Measurements from ENCODE around the gene SORBS1.

SORBS1 gene

DNA sequence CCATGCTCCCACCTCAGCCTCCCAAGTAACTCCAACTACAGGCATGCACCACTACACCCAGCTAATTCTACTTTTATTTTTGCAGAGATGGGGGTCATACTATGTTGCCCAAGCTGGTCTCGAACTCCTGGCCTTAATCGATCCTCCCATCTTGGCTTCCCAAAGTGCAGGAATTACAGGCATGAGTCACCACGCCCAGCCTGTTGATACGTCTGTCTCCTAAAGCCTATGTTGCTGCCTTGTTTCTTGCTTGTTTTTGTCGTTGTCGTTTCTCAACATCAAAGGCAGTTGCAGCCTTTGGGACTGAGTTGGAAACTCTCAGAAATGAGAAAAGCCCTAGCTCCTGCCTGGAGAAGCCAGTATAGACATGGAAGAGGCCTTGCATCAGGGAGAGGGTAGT, 49.9 kb downstream of the SORBS1 start:
- no peak for DNase-seq

DNA sequence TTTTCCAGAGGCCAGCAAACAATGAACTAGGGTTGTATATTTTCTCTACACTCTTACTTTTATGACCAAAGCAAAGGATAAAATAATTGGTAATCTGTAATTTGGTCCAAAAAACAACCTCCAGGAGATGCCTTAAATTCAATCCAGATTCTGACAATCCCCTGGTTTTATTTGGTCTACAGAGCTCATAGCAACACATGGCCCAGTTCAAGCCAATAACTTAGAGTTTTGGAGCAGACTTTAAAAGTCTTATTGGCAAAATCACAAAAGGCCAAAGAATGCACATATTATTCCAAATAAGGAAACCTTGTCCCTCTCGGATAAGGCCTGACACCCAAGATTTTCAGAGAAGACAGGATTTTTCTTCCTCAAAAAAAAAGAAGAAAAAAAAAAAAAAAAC, 51.9 kb downstream of the SORBS1 start:
- no peak for DNase-seq

DNA sequence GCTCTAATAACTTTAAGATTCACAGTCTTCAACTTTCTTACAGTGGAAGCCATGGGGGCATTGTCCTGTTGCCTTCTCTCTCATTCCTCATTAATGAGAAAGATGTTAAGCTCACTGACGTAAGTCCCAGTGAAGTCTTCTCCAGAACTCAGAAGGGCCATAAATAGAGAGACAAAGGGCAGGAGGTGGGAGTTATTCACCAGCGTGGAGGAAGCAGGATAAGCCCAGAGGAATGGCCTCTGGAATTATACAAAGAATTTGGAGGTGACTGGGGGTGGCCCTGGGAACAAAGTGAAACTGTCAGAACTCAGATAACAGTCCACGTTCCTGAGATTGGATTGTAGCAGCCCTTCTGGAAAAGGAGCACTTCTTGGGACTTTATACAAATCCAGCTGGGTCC, 52.4 kb downstream of the SORBS1 start:
- DNase-seq: no peak

DNA sequence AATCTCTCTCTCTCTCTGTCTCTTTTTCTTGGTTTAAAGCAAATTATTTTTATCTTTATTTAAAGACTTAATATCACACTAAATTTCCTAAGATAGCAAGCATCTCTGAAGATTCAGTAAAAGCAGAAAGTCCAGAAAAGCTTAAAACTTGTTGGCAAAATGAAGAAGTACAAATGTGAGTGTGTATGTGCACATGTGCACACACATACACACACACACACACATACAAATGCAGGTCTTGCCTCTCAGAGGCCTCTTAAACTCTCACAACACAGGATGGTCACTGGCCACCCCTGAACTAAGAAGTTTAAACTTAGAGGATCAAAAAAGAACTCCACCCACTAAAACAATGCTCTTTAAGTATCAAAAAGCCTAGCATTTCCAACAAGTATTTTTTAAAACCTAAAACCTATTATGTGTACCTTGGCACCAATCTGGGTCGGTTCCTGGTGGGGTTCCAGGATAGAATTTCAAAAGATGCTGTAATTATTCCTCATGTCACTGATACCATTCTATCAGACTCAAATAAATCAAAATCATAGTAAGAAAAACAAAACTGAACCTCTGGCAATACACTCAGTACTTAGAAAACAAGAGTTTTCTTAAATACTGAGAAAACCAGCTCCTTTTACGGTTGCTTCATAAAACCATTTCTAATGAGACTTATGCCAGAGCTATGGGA, 55.0 kb downstream of the SORBS1 start:
- no peak for DNase-seq

DNA sequence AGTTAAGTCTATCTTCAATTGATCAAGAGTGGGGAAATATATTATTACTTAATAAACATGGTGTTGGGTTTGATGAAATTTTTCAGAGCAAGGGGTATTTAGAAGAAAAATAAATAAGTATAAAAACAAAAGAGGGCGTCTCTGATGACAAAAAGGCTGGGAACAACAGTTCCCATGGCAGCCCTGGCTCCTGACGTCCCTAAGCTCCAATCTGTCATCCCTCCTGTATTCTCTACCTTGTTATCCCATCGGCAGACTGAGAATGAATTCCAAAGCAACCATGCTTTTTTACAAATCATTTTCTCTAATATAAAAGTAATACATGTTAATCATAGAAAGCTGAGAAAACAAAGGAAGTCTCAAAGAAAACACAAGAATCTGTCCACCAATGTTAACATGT, 55.5 kb downstream of the SORBS1 start:
- DNase-seq: no peak

DNA sequence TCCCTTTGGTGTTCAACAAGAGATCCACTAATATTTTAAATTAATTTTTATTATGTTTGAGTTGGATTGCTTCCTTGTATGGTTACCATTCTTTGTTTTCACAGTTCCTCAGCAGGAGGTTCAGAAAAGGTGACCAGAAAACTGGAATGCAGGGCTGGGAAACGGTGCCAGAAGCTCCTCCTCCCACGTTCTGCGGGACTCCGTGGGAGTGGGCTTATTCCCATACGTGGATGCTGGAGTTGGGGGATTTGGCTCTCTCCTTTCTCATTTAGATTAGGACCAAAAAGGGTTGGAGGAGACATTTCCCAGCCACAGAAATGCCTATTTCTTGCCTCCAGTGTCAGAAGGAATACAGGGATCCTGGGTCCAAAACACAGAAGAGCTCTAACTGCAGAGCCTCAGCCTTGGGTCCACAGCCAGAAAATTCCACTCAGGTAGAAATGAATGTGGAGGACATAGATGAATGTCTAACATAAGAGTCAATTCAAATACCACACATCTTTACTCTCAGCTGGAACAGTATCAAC, 56.0 kb downstream of the SORBS1 start:
- no peak for DNase-seq

DNA sequence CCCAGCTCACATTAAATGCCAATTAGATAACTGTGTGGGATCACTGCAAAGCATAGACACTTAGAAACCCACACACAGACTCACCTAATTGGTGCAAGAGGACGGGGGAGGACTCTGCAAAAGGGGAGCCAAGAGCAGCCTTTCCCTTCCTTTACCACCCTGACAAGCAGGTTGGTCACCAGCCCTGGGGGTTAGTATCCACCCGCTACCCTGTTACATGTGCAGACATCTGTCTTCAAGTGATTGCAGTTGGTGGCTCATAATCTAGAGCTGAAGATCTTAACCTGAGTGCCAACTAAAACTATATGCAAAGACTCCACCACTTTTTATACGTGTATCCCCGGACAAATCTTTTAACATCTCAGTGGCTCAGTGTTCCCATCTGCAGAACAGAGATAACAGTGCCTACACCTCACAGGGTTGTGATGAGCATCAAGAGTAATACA, 56.9 kb downstream of the SORBS1 start:
- no peak for DNase-seq

DNA sequence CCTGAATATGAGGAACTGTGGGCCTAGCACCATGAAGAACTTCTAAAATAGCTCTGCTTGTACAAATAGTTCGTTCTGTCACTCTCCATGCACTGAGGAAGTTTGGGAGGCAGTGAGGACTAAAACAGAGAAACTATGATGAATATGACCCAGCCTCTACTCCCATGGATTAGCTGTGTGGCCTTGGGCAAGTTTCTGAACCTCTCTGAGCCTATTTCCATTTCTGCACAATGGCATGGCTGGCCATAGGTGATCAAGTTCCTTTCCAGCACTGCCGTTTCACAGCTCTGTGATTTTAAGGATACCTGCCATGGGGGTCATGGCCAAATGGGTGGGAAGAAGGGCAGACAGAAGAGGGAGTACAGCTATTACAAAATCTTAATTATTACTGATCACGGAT, 57.6 kb downstream of the SORBS1 start:
- no peak for DNase-seq

DNA sequence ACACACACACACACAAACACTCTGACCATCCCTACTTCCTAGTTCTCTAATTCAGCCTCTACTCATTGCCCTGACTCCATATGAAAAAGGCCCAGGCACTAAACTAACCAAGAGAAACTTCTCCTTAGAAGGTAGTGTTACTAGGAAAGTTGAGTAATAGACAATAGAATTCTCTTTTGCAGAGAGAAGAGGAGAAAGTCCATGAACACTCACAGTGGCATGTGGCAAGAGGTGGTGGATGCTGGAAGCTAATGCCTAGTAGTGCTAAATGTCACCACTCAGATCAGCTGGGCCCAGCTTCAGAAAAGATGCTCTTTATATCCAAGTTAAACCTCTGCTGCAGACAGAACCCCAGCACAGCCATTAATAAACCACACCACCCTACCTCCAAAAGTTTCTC, 58.2 kb downstream of the SORBS1 start:
- no peak for DNase-seq

DNA sequence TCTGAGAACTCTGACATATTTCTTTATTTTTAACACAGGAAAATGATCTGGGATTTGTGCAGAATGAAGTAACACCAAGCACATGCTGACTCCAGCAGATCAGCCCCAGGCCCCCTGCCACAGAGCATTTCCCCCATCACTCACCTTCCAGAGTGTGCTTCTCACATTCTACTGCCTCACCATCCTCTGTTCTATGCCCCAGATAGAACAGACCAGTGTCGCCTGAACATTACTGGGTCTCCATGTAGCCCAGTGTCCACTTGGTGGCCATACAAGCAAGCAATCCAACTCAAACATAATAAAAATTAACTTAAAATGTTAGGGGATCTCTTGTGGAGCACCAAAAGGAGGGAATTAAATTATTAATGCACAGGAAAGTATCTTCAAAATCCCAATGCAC, 58.8 kb downstream of the SORBS1 start:
- no peak for DNase-seq

DNA sequence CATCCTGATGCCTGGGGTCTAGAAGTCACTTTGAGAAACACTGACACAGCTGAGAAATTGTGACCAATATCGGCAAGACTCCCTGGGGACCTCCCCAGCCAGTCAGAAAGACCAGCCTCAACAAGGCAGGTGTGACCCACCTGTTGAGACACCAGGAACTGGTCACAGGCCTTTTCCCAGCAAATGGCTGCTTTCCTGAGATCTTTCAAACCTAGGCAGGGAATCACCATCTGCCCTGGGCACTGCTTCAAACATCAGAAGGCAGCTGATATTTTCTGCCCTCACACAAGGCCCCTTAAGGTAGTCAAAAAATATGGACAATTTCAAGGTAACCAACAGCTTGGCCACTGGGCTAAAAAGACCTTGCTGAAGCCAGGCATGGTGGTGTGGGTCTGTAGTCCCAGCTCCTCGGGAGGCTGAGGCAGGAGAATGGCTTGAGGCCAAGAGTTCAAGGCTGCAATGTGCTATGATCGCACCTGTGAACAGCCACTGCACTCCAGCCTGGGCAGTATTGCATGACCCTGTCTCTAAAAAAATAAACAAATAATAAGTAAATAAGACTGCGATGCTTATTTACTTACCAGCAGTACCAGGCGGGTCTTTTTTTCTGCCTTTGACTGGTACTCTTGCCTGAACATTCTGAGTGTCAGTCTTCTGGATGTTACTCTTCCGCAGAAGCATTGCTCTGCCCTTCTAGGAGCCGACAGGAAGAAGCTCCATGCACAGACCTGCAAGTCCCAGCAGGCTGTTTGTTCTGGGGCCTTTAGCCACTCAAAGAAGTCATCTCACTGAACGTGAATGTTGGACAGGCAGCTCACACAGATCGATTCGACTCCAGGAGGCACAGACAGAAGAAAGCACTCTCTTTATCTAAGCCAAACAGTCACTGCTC, 59.7 kb downstream of the SORBS1 start:
- DNase-seq: no peak

DNA sequence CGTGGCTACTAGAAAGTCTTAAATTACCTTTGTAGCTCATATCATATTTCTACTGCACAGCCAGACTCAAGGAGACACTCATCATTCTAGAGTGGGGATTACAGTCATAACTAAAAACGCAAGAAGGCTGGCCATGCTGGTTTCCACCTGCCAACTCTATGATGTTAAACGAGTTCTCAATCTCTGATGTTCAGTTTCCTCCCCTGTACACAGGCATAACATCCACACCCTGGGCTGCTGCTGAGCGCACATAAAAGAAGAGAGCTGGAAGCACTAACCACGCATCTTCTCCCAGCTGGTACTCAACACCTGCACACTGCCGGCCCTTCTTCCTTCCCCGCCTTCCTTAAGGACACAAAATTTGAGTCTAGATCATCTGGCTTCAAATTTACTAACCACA, 60.5 kb downstream of the SORBS1 start:
- DNase-seq: no peak

DNA sequence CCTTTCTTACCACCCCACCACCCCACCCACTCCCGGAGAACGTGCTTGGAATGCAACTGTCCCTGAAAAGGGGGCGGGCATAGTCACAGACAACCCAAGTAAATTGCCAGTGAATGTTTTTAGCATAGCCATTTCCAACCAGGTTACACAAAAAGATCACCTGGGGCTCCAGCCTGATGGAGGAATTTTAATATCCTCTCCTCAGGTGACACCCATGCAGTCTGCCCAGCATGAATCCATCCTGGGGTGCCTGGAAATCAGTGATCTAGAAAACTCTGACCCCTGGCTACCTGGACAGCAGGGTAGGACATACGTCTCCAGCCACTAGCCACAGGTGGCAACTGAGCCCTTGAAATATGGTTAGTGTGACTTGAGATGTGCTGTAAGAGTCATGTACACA, 61.1 kb downstream of the SORBS1 start:
- no peak for DNase-seq

DNA sequence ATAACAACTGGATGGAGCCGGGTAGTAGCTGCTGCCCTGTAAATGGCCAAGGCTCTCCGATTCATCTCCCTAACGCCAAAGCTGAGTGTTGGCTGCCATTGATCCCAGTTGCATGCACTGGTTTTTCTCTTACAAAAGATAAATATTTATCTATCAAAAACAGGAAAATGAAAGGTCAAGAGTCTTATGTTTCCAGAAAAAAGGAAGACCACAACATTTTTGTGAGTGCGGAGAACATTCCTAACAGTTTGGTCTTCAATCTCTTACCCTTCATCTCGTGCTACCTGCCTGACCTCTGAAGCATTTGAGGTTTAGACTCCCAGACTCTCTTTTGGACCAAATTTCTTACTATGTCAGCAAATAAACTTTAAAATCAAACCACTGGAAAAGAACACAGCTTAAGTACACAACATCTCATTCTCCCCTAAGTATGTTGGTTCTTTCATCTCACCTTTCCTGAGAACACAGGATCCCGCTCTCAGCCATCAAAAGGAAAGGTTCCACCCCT, 61.6 kb downstream of the SORBS1 start:
- no peak for DNase-seq

DNA sequence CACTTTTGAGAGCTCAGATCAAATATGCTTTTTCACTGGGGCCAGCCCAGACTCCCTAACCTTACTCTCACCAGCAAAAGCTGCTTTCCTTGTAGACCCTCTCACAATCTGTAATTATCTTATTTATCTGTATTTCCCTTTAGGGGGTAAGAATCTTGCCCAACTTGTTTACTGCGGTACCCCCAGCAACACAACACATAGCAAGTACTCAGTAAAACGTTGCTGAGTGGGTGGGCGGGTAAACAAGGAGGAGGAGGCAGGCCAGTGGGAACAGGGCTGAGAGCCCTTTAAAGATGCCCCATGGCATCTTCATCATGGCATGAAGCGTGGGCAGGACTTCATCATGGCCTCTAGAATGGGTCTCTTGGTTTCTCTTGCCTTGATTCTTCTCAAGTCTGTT, 64.2 kb downstream of the SORBS1 start:
- DNase-seq: no peak

DNA sequence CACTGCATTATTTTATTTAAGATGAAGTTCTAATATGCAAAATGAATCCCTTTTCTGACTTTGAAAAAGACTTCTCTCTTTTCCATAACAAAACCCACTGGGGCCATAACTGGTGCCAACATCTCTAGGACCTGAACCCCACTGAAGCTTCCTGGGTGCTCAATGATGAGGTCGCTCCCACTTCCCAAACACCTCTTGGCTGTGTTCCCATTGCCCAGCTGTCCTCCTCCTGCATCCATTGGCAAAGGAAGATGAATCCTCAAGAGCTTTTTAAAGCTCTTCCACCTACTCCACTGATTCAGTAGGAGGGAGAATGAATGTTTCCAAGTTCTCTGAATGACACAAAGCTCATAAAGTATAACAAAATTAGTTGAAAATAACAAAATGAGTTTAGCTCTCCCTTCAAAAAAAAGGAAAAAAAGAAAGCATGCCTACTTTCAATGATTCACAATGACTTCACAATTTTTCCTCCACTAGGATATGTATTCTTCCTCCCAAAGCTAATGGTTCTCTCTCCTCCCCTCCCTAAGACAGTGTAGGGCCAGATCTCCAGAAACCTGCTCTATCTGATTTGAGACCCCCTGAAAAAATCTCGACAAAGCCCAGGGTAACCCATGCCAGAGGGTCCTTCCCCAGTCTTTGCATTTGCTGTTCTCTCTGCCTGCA, 64.8 kb downstream of the SORBS1 start:
- DNase-seq: no peak

DNA sequence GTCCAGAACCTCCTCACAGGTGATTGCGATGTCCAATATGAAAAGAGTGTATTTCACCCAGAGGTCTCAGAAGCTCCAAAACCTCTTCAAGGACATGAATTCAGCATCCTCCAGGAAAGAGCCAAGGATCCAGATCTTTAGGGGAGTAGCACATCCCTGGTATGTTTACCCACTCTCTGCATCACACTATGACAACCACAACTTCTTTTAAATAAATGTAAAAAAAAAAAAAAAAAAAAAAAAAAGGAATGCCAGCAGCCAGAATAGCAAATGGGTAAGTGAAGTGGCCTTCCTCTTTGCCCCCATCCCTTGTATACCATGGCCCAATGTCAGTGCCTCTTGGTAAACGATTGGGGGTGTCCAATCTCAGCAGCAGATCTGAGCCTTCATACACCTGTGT, 67.3 kb downstream of the SORBS1 start:
- no peak for DNase-seq

DNA sequence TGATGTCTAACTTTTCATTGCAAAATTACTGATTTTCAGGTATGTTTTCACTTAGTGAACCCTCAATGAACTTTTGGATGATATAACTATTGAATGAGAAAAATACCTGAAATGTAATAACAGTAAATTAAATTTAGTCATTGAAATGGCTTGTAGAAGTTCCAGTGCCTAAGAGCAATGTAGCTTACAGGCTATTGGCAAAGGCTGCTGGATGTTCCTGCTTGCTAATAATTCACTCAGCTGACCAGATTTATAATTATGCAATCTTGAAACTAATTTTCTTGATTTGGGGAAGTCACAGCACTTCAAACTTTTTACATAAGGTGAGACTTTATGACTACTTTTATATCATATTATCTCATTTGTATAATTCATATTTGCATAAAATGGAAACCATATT, 73.2 kb downstream of the SORBS1 start:
- no peak for DNase-seq

DNA sequence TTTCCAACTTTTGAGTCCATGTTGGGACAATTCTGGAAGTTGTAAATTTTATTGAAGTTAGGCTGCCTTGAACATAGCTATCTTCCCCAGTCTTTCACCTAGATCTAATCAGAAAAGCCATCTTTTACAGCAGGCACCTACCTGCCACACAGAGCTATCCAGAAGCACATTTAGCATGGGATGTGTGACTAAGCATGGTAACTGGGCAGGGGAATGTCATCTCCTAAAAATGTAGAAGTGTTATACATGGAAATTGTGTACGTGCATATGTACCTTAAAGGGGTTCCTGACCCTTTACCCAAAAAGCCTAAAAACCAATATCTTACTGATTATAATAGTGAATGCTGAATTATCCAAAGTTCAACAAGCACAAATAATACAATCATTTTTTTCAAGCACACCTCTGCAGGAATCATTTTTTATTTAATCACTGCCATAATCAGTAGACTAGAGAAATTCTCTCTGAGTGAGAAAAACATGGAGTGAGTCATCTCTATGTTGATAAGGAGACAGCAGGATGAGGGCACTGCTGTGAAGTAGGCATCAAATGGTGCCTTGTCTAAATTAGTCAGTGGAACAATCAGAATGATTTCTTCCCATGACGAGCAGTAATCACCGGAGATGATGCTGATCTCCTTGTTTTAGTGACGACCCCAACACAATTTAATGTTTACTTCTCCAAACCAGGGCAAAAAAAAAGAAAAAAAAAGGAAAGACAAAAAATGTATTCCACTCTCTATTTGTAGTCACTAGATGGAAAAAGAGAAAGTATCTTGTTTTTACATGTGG, 75.9 kb downstream of the SORBS1 start:
- no peak for DNase-seq

DNA sequence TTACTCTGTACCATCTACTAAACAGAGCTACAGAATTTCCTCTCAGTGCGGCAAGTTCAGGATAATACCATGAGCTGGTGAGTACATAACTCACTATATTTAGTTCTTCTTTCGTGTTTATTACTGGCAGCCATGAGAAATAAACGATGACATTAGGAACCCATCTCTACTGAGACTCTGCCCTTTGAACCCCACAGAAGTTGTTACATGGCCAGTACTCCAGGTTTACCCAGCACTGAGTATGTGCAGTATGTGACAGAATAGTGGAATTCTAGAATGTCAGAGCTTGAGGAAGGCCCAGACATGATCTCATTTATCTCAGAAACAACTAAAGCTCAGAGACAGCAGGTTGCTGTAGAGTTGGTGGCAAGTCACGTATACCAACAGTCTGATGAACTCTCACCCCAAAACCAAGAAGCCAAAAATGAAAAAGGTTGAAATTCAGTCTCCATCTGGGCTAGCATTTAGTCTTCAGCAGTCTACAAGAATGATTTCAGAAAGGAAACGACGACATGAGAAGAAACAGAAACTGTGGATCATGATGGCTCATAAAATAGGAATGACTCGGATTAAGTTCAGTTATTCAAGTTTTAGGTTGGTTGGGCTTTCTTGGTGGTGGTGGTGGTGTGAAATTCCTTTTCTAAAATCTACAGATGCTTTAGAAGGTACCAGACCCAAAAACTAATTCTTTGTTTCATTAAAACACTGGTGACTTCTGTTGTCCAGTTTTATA, 78.5 kb downstream of the SORBS1 start:
- DNase-seq: no peak

DNA sequence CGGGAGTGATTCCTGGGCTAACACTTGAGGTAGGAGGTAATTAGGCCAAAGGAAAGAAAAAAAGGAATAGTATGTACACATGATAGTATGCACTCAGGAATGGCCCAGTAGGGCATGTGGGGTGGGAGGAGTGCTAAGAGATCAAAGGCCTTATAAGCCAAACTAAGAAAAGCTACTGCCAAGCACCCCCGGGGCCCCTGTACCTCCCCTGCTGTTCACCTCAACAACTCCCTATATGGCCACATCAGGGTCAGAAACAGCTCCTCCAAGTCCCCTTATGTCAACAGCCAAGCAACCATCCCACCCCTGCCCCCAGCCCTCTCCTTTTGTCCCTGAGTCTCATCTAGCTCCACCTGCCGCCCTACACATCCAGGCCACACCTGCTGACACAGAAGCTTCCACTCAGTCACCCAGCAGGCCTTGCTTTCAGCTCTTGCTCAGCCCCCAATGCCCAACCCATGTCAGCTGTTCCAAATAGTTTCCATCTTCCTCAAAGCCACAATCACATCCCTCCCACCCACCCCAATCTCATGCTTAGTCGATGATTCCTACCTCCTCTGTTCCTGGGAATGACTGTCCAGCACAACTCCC, 80.2 kb downstream of the SORBS1 start:
- no peak for DNase-seq
